Smooth muscle cell (in vitro differentiated cells): Measurements from ENCODE around the gene ELFN1. TPM values are rescaled to one million over a fixed set of nuclear protein-coding genes. Genes with fewer than 3 reads are reported as not detected.

ENCODE experiments used
- DNase-seq: peaks from one replicate; lab custom pipeline; 2025; ENCODE audit not compliant: unreplicated experiment; lab: John Stamatoyannopoulos, UW
- H2AFZ ChIP-seq: fragments of 200-600 bp; sonication (generic); 2 replicates; pipeline ENCODE4 v1.6.0; 2016; ENCODE audit warnings: antibody characterized with exemption, low read depth, mild to moderate bottlenecking
- H3F3A ChIP-seq: fragments of 200-600 bp; sonication (generic); 2 replicates; pipeline ENCODE4 v1.6.0; 2017; ENCODE audit warnings: antibody characterized with exemption, low read depth
- H3K27ac ChIP-seq: fragments of 200-600 bp; sonication (generic); 2 replicates; pipeline ENCODE4 v1.5.1; 2016; ENCODE audit warnings: low read depth, mild to moderate bottlenecking
- H3K27me3 ChIP-seq: fragments of 200-600 bp; sonication (generic); 2 replicates; pipeline ENCODE4 v1.6.1; 2016; ENCODE audit warnings: low read depth, mild to moderate bottlenecking
- H3K36me3 ChIP-seq: fragments of 200-600 bp; sonication (generic); 2 replicates; pipeline ENCODE4 v1.5.1; 2016; ENCODE audit warnings: low read depth
- H3K4me1 ChIP-seq: fragments of 200-600 bp; sonication (generic); 2 replicates; pipeline ENCODE4 v1.5.1; 2016; ENCODE audit warnings: low read depth
- H3K4me2 ChIP-seq: fragments of 200-600 bp; sonication (generic); 2 replicates; pipeline ENCODE4 v1.6.0; 2016; ENCODE audit warnings: mild to moderate bottlenecking
- H3K4me3 ChIP-seq: fragments of 200-600 bp; sonication (generic); 2 replicates; pipeline ENCODE4 v1.5.1; 2016; ENCODE audit warnings: mild to moderate bottlenecking
- H3K79me2 ChIP-seq: fragments of 200-600 bp; sonication (generic); 2 replicates; pipeline ENCODE4 v1.6.0; 2016; ENCODE audit warnings: low read depth, mild to moderate bottlenecking
- H3K9ac ChIP-seq: fragments of 200-600 bp; sonication (generic); 2 replicates; pipeline ENCODE4 v1.6.0; 2016; ENCODE audit warnings: low read depth
- H3K9me3 ChIP-seq: fragments of 200-600 bp; sonication (generic); replicated peaks from 2 replicates; pipeline ENCODE4 v1.5.1; 2016; ENCODE audit warnings: low read depth
- H4K20me1 ChIP-seq: fragments of 200-600 bp; sonication (generic); 2 replicates; pipeline ENCODE4 v1.6.0; 2016; ENCODE audit warnings: low read depth
- WGBS: methylation state at CpG from one replicate; pipeline ENCODE4 v1.1.7; 2016; ENCODE audit warnings: low lambda C conversion rate; 5-methylcytosine and 5-hydroxymethylcytosine counted together
- polyA plus RNA-seq: library from polyadenylated mRNA; unstranded; fragments of >200 nt; fragmentation: Nextera tagmentation; extraction: Ambion mirVana; gene quantifications from 2 replicates; pipeline ENCODE4 v1.2.1, GENCODE V29; 2016
- total RNA-seq: library from RNA; depleted of rRNA; stranded (reverse); fragments of >200 nt; gene quantifications from 2 replicates; pipeline ENCODE4 v1.2.3, GENCODE V29; 2014
- TF ChIP-seq, protein P1 (sequence below): fragments of 200-600 bp; sonication (generic); IDR thresholded peaks from 2 replicates; pipeline ENCODE4 v1.5.1; 2017; ENCODE audit warnings: borderline replicate concordance, mild to moderate bottlenecking, antibody characterized with exemption; ENCODE audit not compliant: insufficient read depth, poor library complexity, severe bottlenecking

The ELFN1 gene
- total and polyA plus RNA-seq, 2 experiments from 2014 or later = 4.2 to 6.2 TPM

- Histone ChIP-seq H3K4me1 (no peaks in the 10 kb centered on the region), H3K36me3 (no peaks in the 10 kb centered on the region), H2AFZ (no peak overlapping the region), H3K27me3 (peaks cover 8% of the 10 kb centered on the region), H3K4me3 (no peak overlapping the region), H3K4me2 (no peak overlapping the region), H3K9ac (no peak overlapping the region), H3F3A (no peaks in the 10 kb centered on the region), H3K79me2 (no peaks in the 10 kb centered on the region), H4K20me1 (no peaks in the 10 kb centered on the region), H3K27ac (no peak overlapping the region), H3K9me3 (no peaks in the 10 kb centered on the region)
- 92% methylated on average over 32 of the region's 32 CpGs for WGBS
- TF ChIP-seq, protein P1, sequence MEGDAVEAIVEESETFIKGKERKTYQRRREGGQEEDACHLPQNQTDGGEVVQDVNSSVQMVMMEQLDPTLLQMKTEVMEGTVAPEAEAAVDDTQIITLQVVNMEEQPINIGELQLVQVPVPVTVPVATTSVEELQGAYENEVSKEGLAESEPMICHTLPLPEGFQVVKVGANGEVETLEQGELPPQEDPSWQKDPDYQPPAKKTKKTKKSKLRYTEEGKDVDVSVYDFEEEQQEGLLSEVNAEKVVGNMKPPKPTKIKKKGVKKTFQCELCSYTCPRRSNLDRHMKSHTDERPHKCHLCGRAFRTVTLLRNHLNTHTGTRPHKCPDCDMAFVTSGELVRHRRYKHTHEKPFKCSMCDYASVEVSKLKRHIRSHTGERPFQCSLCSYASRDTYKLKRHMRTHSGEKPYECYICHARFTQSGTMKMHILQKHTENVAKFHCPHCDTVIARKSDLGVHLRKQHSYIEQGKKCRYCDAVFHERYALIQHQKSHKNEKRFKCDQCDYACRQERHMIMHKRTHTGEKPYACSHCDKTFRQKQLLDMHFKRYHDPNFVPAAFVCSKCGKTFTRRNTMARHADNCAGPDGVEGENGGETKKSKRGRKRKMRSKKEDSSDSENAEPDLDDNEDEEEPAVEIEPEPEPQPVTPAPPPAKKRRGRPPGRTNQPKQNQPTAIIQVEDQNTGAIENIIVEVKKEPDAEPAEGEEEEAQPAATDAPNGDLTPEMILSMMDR = no peak
- DNase-seq = no peak
These were observed 15.2 kb upstream of the ELFN1 start for GRCh38 chr7:1654738-1655475.

- Histone ChIP-seq H3K4me2 (no peak overlapping the region), H4K20me1 (peaks cover 3% of the 10 kb centered on the region), H3K27ac (no peak overlapping the region), H3F3A (no peaks in the 10 kb centered on the region), H3K27me3 (peaks cover 30% of the 10 kb centered on the region), H3K4me3 (no peak overlapping the region), H2AFZ (no peak overlapping the region), H3K79me2 (no peaks in the 10 kb centered on the region), H3K36me3 (no peaks in the 10 kb centered on the region), H3K4me1 (peaks cover 6% of the 10 kb centered on the region), H3K9ac (no peak overlapping the region), H3K9me3 (no peaks in the 10 kb centered on the region)
- TF ChIP-seq, protein P1 = no peak
- no peak for DNase-seq
- WGBS = 89% methylated on average over 8 of the region's 8 CpGs
These were observed 10.4 kb upstream of the ELFN1 start for GRCh38 chr7:1659696-1660095.

DNA sequence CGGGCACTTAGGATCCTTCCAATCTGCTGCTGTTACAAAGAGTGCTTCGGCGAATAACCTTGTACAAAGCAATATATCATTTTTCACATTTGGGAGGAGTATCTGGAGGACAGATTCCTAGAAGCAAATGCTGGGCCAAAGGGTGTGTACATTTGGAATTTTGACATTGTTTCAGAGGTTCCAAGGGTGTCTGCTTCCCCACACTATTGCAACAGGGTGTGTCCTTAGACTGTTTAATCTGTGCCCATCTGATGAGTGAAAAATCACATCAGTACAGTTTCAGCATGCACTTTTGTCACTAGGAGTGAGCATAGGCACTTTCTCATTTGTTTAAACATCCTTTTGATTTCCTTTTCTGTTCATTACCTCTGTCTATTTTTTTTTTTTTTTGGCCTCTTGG is 8.6 kb upstream of the ELFN1 start:
- Histone ChIP-seq H3K27ac (no peak overlapping the region), H3K36me3 (no peaks in the 10 kb centered on the region), H2AFZ (no peak overlapping the region), H3K4me1 (peaks cover 6% of the 10 kb centered on the region), H3K4me3 (no peak overlapping the region), H3K27me3 (peaks cover 28% of the 10 kb centered on the region), H3K79me2 (no peaks in the 10 kb centered on the region), H3K9ac (no peak overlapping the region), H3F3A (no peaks in the 10 kb centered on the region), H3K9me3 (no peaks in the 10 kb centered on the region), H4K20me1 (peaks cover 3% of the 10 kb centered on the region), H3K4me2 (no peak overlapping the region)
- WGBS = 98% methylated on average over 3 of the region's 3 CpGs
- DNase-seq = no peak
- TF ChIP-seq, protein P1 = no peak

DNA sequence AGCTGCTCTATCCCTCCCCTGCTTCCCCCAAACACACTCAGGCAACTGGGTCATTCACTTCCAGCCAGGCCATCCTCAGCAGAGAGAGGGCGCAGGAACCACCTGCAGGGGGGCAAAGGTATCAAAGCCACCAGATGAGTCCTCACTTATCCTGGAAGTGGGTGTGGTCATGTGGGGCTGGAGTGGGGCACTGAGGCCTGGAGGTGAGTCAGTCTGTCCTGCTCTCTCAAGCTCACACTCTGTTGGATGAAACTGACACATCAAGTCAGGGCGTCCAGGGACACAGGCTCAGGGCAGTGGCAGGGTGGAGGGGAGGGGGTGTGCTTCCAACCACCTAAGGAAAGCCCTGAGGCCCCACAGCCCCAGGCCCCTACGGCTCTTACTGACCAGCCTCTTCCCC is 8.0 kb upstream of the ELFN1 start:
- WGBS = 66% methylated on average over 3 of the region's 3 CpGs
- Histone ChIP-seq H3K27me3 (peaks cover 23% of the 10 kb centered on the region), H3K36me3 (no peaks in the 10 kb centered on the region), H3F3A (no peaks in the 10 kb centered on the region), H3K9me3 (no peaks in the 10 kb centered on the region), H3K4me2 (no peak overlapping the region), H3K79me2 (no peaks in the 10 kb centered on the region), H2AFZ (no peak overlapping the region), H4K20me1 (peaks cover 3% of the 10 kb centered on the region), H3K4me1 (peaks cover 8% of the 10 kb centered on the region), H3K9ac (no peak overlapping the region), H3K4me3 (no peak overlapping the region), H3K27ac (no peak overlapping the region)
- no peak for DNase-seq
- TF ChIP-seq, protein P1 = no peak
